NCI-H2029 treated with DMSO at 0.1 percent for 48 hours (cell line): ENCODE results near the gene PRR36.

Source experiments
- DNase-seq: peaks from one replicate; lab custom pipeline; 2025; lab: John Stamatoyannopoulos, UW

Gene PRR36

GRCh38 chr19:7912697-7913564 is 38.7 kb upstream of the PRR36 start:
- no peak for DNase-seq

DNA sequence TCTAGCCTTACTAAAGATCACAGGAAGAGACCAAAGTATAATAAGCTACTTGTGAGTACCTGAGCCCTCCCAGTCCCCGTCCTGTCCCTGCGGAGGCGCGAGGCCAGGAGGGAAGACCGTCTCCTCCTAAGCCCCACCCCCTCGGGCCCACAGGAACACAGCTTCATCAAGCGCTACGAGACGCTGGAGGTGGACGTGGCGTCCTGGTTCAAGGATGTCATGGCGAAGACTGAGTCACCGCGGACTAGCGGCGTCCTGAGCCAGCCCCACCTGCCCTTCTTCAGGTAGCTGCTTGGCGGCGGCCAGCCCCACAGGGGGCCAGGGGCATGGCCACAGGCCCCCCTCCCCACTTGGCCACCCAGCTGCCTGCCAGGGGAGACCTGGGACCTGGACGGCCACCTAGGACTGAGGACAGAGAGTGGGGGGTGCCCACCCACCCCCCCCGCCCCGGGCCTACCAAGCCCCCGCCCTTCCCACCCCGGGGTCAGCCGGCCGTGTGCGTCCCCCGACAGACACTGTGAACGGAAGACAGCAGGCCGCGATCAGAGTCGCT is 38.0 kb upstream of the PRR36 start:
- DNase-seq: no peak

DNA sequence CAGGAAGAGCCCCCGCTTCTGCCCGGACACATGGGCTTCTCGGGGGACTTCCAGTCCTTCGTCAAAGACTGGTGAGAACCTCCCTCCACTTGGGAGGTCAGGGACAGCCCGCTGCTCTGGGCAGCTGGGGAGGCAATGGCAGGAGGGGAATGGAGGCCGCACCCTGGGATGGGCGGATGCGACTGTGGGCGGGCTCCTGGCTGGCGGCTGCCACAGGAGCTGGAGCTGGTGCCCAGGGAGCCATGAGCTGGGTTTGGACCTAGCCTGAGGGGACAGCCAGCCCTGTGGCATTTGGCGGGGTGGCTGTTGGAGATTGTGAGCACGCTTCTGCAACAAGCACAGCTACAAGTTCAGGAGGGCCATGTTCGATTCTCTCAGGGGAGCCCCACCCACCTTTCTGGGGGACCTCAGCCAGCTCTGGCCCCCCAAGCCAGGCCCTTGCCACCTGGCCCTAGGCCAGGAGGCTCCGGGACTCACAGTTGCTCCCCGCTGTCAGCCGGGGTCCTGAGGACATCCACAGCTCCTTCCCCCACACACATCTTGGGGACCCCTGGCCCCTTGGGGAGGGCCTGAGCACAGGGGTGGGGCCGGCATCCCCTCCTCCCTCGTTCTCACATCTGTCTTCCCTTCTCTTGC is 37.4 kb upstream of the PRR36 start:
- no peak for DNase-seq

- DNase-seq: no peak
Observed at GRCh38 chr19:7910321-7911161, 36.4 kb upstream of the PRR36 start.

- DNase-seq: no peak
Observed at GRCh38 chr19:7909471-7910067, 35.4 kb upstream of the PRR36 start.

DNA sequence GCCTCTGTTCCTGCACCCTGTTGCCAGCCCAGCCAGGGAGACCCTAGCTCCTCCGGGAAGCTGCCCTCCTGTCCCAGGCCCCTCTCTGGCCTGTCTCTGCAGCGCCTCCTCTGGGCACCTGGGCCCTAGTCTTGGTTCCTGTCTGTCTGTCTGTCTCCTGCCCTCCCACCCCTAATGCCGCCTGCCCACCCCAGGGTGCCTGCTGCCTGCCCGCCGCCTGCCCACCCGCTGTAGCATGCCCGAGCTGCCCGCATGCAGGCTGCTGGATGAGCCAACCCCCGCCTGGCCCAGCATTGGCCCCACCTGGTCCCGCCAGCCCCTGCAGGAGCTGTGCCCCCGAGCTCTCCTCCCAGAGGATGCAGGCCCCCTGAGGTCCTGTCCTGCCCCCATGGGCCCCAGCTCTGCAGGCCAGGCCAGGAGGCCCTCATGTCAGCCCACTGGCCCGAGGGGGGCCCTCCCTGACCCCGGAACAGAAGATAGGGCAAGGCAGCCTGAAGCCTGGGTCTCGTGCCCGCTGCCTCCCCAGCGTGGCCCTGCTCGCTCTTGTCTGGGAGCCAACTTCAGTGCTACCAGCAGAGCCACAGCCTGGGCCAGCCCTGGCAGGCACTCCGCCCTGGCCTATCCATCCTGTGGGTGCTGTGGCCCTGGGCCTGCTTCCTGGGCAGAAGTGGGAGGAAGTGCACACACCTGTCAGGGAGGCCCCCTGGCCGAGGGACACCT is 34.7 kb upstream of the PRR36 start:
- DNase-seq: no peak

GRCh38 chr19:7908078-7908699 is 34.0 kb upstream of the PRR36 start:
- DNase-seq: no peak

- DNase-seq: no peak
Observed at GRCh38 chr19:7907544-7907943, 33.4 kb upstream of the PRR36 start.

- no peak for DNase-seq
Observed at GRCh38 chr19:7907122-7907521, 32.9 kb upstream of the PRR36 start.

- DNase-seq: no peak
Observed at GRCh38 chr19:7905859-7906258, 31.7 kb upstream of the PRR36 start.

GRCh38 chr19:7905268-7905667 is 31.1 kb upstream of the PRR36 start:
- DNase-seq: no peak

DNA sequence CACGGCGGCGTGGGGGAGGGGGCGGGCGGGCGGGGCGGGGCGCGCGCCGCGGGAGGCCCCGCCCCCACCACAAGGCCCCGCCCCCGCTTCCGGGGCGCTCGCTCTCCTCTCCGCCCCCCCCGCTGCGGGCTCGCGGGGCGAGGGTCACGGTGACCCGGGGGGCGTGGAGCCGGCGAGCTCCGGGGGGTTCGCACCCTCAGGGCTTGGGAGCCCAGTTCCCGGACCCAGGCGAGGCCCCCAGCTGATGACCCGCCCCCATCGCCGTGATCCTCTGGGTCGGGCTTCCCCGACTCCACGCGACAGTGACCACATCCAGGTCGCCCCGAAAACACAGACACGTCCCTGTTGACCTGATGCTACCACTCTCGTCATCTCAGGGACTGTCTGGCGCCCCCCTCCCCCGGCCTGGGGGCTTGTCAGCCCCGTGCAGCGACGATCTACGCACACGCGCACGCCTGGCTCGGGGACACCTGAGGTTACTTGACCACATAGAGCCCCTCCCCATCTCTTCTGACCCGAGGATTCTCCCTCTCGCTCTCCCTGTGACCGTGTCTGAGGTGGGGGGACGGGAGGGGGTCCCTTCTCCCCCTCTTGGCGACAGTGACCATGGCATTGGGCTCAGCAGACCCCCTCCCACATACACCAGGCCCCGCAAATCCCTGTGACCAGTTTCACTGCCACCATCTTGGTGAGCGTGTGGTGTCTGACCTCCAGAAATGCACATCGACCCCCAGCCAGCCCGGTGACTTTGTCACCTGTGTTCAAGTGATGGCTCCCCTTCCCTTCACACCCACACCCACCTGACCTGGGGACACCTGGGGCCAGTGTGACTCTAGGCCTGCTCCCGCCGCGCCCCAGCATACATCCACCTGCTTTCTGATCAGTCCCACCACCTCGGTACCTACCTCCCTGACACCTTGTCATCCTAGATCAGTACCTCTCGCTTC is 30.2 kb upstream of the PRR36 start:
- DNase-seq: no peak

DNA sequence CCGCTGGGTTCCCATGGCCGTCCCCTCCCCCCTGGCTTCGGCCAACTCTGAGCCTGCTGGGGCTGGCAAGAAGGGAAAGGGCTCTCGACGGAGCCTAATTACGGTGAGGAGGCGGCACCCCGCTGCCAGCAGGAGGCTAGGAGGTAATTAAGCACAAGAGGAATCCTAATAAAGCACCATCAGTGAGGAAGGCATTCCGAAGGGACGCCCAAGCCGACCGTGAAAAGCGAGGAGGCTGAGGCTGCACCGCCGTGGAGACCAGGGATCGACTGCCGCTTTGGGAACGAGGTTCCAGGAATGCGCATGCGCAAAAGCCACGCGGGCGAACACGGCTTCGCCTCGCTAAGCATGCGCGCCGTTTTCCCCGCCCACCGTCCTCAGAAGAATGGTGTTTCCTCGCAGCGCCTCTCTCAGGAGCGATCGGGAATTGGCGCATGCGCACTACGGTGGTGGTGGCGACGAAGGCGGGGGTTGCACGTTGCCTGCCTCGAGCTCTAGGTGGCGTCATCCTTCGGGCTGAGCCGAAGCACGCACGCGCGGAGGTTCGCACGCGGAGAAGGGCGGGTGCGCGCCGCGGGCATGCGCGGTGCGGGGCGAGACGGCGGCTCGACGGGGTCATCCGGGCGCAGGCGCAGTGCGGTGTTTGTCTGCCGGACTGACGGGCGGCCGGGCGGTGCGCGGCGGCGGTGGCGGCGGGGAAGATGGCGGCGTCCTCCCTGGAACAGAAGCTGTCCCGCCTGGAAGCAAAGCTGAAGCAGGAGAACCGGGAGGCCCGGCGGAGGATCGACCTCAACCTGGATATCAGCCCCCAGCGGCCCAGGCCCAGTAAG is 29.3 kb upstream of the PRR36 start, which contains the start of gene MAP2K7:
TSS of gene MAP2K7 (plus strand) at position 634 of the 830 bp plus-strand sequence. CDS start at position 702, 68 bp downstream.
- peak; percentile 92 for DNase-seq

GRCh38 chr19:7902796-7903243 is 28.6 kb upstream of the PRR36 start:
- no peak for DNase-seq

- no peak for DNase-seq
Observed at GRCh38 chr19:7901337-7901736, 27.1 kb upstream of the PRR36 start.

- no peak for DNase-seq
Observed at GRCh38 chr19:7900931-7901330, 26.7 kb upstream of the PRR36 start.

GRCh38 chr19:7900401-7900870 is 26.2 kb upstream of the PRR36 start:
- DNase-seq: no peak

GRCh38 chr19:7899751-7900378 is 25.7 kb upstream of the PRR36 start:
- DNase-seq: no peak
